ENCODE measurements around the gene AJAP1. TPM values are rescaled to one million over a fixed set of nuclear protein-coding genes. Genes with fewer than 3 reads are reported as not detected.

The AJAP1 gene
- total RNA-seq, 1 donor from 2014 or later: 0.52 TPM

DNA sequence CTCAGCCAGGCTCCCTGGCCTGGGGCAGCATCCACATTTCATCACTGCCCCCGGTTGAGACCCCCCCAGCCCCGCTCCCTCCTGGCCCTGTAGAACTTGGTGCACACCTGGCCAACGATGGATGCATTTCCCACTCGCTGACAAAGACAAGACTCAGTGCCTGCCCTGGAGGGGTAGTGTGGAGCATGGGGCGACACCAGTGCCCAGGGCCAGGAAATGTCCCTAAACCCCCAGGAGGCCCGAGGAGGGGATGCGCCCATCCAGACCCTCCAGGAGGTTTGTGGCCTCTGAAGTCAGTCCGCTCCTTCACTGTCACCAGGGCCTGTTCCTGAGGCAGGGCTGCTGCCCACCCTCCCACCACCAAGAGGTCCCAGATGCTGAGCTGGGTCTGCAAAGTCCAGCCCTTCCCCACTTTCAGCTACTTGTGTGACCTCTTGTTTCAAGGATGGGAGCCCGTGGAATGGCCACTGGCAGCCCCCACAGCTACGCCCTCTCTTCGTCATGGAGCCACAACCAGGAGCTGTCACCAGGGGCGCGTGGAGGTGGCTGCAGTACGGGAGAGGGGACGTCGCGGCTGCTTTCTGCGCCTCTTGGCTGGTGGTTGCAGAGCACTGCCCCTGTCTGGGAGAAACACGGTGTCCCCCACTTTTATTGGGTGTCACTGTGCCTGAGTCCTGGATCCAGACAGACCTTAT, 35.7 kb downstream of the AJAP1 start:
- DNase-seq (no peak), ATAC-seq (no peak)
- Histone ChIP-seq H3K4me3 (no peak overlapping the region), H3K4me1 (no peaks in the 10 kb centered on the region), H3K27me3 (no peaks in the 10 kb centered on the region), H3K9me3 (no peaks in the 10 kb centered on the region), H3K36me3 (no peaks in the 10 kb centered on the region), H3K27ac (no peak overlapping the region)
- TF ChIP-seq, protein P1, sequence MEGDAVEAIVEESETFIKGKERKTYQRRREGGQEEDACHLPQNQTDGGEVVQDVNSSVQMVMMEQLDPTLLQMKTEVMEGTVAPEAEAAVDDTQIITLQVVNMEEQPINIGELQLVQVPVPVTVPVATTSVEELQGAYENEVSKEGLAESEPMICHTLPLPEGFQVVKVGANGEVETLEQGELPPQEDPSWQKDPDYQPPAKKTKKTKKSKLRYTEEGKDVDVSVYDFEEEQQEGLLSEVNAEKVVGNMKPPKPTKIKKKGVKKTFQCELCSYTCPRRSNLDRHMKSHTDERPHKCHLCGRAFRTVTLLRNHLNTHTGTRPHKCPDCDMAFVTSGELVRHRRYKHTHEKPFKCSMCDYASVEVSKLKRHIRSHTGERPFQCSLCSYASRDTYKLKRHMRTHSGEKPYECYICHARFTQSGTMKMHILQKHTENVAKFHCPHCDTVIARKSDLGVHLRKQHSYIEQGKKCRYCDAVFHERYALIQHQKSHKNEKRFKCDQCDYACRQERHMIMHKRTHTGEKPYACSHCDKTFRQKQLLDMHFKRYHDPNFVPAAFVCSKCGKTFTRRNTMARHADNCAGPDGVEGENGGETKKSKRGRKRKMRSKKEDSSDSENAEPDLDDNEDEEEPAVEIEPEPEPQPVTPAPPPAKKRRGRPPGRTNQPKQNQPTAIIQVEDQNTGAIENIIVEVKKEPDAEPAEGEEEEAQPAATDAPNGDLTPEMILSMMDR (IDR thresholded peaks at IDR 0.05): no peak
- intact Hi-C loops (cut with DNase I): no loop called here

DNA sequence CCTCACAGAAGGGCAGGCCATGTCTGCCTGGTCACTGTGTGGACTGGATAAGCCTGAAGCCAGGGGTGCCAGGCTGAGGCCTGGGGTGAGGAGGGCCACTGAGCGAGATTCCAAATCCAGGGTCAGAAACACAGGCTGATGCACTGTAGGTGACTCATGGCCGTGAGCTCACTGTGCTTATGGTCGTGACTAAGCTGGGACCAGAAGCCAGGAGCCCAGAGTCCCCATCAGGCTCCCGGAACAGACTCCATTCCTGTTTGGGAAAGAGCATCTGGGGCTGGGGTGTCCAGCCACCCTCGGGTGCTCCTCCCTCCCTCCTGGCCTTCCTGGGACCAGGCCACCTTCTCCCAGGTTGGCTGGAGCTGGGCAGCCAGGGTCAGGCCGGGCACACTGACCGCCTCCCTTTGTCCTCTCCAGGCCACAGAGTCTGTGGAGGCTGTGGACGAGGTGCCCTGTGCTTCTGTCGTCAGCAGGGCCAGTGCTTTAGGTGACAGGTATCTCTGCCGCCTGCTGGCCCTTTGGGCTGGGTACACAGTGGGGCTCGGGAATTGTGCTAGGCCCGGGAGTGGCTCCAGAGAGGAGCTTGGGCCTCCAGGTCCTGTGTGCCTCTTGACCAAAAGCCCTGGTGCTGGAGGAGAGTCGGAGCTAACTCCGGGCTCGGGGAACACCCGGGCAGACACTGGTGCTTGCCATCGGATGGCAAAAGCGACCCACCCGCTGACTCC, 36.7 kb downstream of the AJAP1 start:
- no peak overlapping the region for H3K4me3 ChIP-seq
- no peak for ATAC-seq
- H3K27me3 ChIP-seq: no peaks in the 10 kb centered on the region
- H3K36me3 ChIP-seq: no peaks in the 10 kb centered on the region
- intact Hi-C loops (cut with DNase I): no loop called here
- H3K4me1 ChIP-seq: no peaks in the 10 kb centered on the region
- TF ChIP-seq, protein P1 (IDR thresholded peaks at IDR 0.05): no peak
- no peaks in the 10 kb centered on the region for H3K9me3 ChIP-seq
- DNase-seq: no peak
- no peak overlapping the region for H3K27ac ChIP-seq

DNA sequence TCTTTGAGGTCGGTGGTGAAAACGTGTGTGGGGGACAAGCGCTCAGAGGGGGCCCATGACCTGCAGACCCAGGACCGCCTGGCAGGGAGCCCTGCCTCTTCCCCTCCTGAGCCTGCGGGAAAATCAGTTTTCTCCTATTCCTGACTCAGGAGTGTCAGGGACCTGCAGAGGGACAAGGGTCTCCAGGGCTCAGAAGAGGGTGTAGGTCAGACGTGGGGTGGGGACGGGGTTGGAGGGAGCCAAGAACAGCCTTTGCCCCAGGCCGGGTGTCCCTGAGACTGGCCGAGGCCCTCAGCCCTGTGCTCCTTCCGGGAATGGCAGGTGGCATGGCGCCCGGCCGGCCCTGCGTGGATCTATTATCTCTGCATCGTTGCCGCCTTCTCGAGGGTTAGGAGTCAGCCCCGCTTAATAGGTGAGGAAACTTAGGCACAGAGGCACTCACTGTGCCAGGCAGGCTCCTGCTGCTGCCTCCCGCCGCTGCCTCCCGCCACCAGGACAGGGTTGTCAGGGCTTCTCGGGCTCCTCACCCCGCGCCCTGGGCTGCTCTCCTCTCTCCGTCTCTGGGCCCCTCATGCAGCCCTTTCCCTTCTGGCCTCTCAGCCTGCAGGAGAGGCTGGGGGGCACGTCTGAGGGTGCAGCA, 37.5 kb downstream of the AJAP1 start:
- H3K9me3 ChIP-seq: no peaks in the 10 kb centered on the region
- no peak overlapping the region for H3K4me3 ChIP-seq
- TF ChIP-seq, protein P1 (IDR thresholded peaks at IDR 0.05): no peak
- ATAC-seq (no peak), DNase-seq (no peak)
- H3K27ac ChIP-seq: no peak overlapping the region
- no peaks in the 10 kb centered on the region for H3K27me3 ChIP-seq
- intact Hi-C loops (cut with DNase I): no loop called here
- no peaks in the 10 kb centered on the region for H3K36me3 ChIP-seq
- H3K4me1 ChIP-seq: no peaks in the 10 kb centered on the region

DNA sequence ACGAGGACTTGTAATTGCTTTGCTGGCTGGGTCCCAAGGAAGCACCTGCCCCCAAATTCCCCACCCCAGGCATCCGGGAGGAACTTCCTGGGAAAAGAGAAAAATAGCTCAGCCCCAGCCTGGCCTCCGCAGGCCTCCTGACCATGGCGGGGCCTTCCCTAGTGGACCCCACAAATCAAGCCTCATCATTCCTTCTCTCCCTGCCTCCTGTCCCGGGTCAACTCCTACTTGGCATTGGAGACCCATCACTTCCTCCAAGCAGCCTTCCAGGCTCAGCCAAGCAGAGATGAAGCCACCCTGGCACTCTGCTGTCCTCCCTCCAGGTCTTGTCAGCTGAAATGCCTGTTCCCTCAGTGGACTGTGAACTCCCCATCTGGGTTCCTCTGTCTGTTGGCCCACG, 38.0 kb downstream of the AJAP1 start:
- Histone ChIP-seq H3K27ac (no peak overlapping the region), H3K9me3 (no peaks in the 10 kb centered on the region), H3K36me3 (no peaks in the 10 kb centered on the region), H3K4me1 (no peaks in the 10 kb centered on the region), H3K27me3 (no peaks in the 10 kb centered on the region), H3K4me3 (no peak overlapping the region)
- ATAC-seq (no peak), DNase-seq (no peak)
- TF ChIP-seq, protein P1 (IDR thresholded peaks at IDR 0.05): no peak
- intact Hi-C loops (cut with DNase I): no loop called here

DNA sequence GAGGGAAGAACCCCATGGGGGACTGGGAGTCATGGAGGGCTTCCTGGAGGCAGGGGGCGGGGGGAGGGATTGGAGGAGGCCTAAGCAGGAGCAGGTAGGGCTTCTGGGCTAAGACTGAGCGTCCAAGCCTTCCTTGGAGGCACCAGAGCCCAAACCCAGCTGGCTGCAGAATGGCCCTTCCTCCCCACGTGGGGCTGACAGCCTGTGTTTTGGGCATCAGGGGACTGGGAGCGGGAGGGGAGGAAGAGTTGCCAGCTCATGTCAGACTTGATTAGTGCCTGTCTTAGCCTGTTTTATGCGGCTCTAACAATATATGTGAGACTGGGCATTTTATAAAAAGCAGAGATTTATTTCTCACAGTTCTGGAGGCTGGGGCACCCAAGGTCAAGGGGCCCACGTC, 38.9 kb downstream of the AJAP1 start:
- TF ChIP-seq, protein P1 (IDR thresholded peaks at IDR 0.05): no peak
- intact Hi-C loops (cut with DNase I): no loop called here
- no peak overlapping the region for H3K27ac ChIP-seq

More for the DNA sequence above, 38.9 kb downstream of the AJAP1 start:
- DNase-seq: no peak
- Histone ChIP-seq H3K4me3 (no peak overlapping the region), H3K9me3 (no peaks in the 10 kb centered on the region), H3K36me3 (no peaks in the 10 kb centered on the region), H3K27me3 (no peaks in the 10 kb centered on the region), H3K4me1 (no peaks in the 10 kb centered on the region)
- ATAC-seq: no peak
